GM18867 (cell line): ENCODE data around the gene EID2B.

ENCODE experiments used
- ATAC-seq: cut with Tn5 transposase; IDR thresholded peaks from one replicate; pipeline ENCODE4 v1.9.1; 2021; ENCODE audit warnings: mild to moderate bottlenecking, moderate library complexity; ENCODE audit not compliant: unreplicated experiment

The EID2B gene, protein sequence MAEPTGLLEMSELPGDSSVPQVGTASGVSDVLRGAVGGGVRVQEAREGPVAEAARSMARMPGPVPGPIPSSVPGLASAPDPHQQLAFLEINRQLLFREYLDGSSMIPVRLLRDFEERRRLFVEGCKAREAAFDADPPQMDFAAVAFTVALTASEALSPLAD

DNA sequence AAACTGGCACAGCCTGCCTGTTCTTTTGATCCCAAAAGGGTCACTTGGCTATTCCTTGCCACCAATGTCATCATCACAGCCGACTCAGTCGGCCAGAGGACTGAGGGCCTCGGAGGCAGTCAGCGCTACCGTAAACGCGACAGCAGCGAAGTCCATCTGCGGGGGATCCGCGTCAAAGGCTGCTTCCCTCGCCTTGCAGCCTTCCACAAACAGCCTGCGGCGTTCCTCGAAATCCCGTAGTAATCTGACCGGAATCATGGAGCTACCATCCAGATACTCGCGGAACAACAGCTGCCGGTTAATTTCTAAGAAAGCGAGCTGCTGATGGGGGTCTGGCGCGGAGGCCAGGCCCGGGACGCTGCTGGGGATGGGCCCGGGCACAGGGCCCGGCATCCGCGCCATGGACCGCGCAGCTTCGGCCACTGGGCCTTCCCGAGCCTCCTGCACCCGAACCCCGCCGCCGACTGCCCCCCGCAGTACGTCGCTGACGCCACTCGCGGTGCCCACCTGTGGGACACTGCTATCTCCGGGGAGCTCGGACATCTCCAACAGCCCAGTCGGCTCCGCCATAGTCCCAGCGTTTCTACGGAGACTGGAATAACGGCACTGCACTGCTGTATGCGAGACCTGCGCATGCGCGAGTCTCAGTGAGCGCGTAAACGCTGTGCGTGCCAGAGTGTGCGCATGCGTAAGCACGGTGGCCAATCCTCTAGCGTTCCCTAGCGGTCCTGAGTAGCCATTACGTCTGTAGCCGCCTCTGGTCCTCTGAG lies at the start of gene EID2B:
Gene EID2B (minus strand): TSS at position 620 of the 770 bp plus-strand sequence. CDS start 50 bp downstream, at position 570.
- peak; percentile 87 for ATAC-seq

DNA sequence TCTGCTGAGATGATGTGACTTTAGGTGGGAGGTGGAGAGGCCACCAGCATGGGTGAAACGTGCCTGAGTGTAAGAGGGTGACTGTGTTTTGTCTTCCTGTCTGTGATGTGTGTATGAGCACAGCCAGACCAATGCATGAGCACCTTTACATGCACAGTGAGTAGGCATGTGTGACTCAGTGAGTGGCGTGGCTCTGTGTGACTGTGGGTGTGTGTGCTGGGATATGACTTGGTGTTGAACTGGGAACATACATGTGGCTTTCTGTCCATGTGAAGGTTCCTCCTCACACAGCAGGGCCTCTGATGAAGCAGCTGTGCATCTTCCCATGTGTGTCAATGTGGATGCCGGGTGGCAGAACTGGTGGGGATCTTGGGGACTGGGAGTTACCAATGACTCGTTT lies 49.8 kb upstream of the EID2B start:
- ATAC-seq = no peak

DNA sequence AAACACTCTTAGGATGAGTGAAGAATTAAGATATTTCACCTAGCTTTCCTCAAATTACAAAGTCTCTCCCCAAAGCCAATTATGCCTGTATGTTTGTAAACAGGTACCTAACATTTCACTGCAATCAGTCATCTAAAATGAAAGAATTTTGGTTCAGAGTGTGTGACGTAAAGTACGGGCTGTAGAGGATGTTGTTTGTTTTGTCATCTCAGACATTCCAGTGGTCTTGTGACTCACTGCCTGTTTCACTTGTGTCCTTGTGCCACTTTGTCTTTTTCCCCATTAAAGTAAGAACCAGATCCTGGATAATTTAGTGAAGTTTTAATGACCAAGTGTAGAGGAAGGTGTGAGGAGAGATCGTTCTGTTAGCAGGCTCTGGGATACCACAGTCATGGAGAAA lies 36.0 kb upstream of the EID2B start:
- ATAC-seq = no peak

DNA sequence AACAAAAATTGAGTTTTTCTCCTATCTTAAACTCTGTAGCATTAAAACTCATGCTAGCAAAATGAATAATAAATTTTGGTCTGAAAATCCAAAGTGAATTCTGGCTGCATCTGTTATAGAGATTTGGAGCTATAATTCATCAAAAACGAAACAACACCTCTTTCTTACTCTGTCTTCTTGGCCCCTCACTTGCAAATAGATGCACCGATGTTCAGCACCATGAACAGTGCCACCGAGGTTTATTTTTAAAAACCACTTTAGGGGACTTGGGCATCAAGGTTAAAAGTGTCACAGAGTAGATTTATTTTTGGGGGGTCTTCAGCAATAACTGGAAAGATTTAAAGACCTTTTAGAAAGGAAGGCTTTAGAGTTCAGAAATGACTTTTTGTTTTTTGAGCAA lies 33.4 kb upstream of the EID2B start:
- ATAC-seq = no peak

DNA sequence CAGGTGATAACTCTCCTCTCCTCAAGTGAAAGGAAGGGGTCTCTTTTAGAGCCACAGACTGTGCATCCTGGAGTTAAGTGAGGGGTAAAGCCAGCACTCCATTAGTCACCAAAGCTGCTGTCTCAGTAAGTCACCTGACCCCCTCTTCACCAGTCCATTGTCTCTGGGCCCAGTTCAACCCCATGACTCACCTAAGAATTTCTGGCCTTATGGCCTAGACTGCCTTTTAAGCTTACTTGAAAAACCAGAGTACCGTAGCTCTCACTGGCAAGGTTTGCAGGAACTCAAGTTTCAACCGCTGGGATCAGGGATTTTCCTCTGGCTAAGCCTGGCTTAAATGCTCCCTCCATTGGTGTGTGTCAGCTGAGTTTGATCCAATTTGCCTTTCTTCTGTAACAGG lies 30.8 kb upstream of the EID2B start:
- no peak for ATAC-seq

DNA sequence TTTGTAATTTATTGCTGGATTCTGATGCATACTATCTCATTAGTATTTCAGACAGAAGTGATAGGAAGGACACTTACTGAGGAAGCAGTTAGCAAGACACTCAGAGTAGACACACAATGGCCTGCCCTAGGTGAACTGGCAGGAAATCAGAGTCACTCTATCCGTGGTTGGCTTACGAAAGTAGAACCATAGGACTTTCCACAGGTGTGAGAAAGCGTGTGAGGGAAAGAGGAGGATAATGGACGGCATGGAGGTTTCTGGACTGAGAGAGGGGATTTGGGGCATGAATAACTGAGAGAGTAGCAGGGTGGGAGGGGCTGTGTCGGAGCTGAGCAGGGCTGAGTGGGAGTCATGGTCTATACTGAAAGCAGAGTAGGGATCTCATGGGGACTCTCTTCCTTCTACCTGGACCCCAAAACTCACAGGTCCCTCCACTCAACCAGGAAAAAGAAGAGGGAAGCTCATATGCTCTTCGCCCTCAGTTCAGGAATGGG lies 26.0 kb upstream of the EID2B start:
- peak; percentile 30 for ATAC-seq

DNA sequence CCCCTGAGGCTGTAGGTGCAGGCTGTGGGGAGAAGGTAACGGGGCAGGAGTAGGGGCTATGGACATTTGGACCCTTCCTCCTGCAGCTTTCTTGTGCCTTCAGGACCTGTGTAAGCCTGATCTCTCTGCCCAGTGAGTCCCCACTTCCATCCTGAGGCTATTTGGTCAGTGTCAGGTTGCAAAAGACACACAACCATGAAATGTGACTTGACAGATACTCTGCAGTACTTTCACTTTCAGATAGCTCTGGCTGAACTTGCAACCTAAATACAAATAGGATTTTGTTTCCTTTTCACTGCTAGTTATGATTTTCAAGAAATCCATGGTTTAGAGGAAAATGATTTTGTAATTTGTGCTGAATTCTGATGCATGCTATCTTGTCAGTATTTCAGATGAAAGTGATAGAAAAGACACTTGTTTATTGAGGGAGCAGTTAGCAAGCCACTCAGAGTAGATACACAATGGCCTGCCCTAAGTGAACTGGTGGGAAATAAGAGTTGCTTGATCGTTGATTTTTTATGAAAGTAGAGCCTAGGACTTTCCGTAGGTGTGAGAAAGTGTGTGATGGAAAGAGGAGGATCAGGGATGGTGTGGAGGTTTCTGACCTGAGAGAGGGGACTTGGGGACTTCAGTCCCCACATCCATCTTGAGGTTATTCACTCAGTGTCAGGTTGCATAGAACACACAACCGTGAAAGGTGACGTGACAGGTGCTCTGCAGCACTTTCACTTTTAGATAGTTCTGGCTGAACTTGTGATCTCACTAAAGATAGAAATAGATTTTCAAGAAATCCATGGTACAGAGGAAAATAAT lies 25.4 kb upstream of the EID2B start:
- ATAC-seq = peak; percentile 62

DNA sequence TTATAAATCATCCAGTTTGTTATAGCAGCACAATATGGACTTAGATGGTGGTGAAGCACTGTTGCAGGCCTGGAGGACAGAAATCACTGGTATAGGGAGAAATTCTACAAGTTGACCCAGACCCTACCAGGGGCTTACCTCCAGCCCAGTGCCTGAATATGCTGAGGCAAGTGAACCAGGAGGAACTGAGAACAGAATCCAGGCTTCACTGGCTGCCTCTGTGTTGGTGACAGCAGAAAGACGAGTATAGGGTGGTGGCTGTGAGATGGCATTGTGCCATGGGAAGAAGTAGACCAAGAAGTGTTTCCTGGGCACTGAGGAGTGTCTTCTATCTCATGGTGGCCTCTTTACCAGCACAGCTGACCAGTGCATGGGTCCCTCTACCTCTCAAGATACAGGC lies 23.2 kb upstream of the EID2B start:
- no peak for ATAC-seq

DNA sequence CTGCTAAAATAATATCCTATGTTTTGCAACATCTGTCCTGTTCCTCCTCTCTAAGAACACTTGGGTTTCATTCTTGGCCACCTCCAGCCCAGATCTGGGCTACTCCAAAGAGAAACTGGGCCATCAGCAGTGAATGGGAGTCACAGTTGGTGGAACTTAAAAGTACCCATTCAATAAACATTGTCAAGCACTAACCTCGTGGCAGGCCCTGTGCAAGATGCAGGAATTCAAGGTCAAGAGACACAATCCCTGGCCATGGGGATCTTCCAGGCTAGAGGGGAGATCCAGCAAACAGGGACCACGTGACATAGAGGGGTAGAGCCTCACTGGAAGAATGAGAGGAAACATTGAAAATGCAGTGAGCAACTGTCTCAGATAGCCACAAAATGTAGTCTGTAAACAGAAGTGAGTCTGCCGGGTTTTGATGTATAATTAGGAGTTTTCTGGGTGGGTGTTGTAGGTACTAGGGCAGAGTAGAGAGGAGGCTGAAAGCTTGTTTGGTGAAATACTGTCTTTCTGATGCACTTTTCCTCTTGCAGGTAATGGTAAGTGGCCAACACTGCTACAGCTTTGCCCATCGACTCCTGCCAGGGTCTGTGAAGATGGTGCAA lies 22.2 kb upstream of the EID2B start:
- no peak for ATAC-seq

DNA sequence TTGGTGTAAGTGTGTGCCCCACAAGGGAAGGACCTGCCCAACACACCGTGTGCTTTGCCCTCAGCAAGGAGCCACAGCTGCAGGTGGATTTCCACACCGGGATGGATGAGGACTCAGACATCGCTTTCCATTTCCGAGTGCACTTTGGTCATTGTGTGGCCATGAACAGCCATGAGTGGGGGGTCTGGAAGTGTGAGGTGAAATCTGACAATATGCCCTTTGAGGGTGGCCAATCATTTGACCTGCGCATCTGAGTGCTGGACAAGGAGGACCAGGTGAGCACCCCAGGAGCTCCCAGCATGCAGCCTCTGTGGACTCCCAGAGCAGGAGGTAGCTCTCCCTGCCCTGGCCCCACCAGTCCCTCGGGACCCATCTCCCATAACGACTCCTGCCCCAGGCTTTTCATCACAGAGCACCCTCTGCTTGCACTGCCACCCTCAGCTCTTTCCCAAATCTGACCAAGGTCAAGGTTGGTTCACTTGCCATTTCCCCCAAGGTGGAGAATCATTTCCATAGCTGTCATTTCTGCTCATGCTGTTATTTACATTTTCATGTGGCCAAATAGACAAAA lies 20.5 kb upstream of the EID2B start:
- no peak for ATAC-seq

DNA sequence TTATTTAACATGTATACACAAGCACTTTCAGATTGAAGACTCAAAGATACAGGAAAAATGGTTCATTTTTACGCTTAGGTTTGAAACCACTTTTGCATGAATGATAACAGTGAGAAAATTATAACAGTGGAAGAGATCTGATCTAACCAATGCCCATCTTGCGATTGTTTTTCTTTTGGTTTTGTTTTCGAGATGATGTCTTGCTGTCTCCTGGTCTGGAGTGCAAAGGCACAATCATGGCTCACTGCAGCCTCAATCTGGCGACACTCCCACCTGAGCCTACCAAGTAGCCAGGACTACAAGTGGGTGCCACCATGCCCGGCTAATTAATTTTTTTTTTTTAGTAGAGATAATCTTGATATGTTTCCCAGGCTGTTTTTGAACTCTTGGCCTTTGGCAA lies 17.5 kb upstream of the EID2B start:
- no peak for ATAC-seq

DNA sequence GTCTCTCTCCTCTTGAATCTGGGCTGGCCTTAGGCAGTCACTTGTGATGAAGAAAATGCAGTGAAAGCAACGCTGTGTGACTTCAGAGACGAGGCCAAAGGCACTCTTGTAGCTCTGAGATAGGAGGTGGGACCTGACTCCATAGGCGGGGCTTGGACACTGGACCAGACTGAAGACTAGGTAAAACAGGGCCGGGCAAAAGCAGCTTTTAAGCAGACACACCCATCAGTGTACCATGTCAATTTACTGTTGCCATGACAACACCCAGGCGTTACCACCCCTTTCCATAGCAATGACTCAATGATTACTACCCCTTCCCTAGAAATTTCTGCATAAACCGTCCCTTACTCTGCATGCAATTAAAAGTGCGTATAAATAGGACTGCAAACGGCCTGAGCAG lies 13.9 kb upstream of the EID2B start:
- ATAC-seq = no peak

DNA sequence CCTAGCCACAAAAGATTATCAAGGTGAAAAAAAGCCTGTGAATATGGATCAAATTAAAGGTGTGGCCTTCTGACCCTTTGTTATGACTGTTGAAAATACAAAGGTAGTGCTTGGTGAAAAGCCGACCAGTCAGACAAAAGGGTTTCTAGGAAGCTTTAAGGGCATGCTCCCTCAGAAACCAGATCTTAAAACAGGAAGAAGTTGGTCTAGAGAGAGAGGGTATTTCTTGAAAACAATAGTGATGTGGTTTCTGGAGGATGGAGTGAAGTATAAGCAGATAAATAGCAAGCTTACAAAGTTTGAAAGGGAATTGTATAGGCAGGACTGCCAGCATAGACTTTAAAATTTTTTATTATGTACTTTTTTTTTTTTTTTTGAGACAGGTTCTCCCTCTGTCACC lies 12.3 kb upstream of the EID2B start:
- ATAC-seq = no peak

DNA sequence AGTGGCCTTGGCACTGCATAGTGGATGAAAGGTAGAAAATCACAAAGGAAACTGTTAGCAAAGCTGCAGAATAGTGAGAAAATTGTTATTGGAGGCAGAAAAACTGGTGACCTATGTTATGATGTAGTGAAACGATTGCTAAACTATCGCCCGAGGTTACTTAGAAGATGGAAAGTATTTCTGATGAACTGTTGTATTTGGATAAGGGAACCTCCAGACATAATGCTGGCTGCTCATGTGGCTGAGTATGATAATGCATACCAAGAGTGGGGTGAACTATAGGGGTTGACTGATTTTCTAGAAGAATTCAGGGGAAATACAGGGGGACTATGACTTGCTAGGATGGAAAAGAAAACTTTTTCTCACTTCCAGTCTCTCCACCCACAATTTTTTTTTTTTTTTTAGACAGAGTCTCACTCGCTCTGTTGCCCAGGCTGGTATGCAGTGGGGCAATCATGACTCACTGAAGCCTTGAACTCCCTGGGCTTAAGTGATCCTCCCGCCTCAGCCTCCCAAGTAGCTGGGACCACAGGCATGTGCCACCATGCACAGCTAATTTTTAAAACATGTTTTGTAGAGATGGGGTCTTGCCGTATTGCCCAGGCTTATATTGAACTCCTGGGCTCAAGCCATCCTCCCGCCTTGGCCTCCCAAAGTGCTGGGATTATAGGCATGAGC lies 11.7 kb upstream of the EID2B start:
- no peak for ATAC-seq

DNA sequence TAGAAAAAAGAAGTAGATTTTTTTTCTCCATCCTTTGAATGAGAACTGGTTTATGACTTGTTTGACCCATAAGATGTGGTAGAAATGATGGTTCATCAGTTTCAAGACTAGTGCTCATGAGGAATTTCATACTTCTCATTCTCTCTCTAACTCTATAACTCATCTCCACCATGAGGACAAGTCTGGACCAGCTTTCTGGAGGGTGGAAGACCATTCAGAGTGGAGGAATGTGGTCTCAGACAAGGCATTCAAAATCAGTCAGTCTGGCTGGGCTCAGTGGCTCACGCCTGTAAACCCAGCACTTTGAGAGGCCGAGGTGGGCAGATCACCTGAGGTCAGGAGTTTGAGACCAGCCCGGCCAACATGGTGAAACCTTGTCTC lies 10.8 kb upstream of the EID2B start:
- ATAC-seq = no peak

DNA sequence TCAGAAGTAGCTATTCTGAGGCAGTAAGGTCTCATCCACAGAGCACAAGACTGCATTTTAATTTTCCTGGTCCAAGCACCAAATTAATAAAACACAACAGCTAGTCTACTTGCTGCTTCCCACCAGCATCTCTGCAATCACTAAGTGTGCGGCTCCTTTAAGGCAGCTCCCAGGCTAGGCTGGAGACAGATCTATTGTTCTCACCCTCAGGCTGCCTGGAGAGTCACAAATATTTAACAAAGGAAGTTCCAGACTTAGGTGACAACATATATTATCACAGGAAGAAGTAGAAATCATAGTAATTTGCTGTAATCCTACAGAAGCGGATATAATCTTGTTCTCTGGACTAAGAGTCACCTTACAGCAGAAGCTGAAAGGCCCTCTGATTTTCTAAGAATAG lies 9.6 kb upstream of the EID2B start:
- ATAC-seq = no peak

DNA sequence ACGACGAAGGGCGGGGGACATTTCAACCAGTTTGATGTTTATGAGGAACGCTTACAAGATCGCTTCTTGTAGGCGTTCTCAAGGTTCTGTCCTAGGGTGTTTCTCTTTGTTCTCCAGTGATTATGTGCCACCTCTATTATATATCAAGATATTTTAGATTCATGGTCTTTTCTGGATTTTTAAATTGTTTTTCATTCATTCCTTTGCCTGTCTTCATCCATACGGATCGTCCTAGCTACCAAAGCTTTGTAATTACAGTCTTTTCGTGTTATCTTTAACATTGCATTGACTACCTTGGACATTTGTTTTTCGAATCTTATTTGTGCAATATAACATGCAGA lies 7.7 kb upstream of the EID2B start:
- ATAC-seq = no peak

DNA sequence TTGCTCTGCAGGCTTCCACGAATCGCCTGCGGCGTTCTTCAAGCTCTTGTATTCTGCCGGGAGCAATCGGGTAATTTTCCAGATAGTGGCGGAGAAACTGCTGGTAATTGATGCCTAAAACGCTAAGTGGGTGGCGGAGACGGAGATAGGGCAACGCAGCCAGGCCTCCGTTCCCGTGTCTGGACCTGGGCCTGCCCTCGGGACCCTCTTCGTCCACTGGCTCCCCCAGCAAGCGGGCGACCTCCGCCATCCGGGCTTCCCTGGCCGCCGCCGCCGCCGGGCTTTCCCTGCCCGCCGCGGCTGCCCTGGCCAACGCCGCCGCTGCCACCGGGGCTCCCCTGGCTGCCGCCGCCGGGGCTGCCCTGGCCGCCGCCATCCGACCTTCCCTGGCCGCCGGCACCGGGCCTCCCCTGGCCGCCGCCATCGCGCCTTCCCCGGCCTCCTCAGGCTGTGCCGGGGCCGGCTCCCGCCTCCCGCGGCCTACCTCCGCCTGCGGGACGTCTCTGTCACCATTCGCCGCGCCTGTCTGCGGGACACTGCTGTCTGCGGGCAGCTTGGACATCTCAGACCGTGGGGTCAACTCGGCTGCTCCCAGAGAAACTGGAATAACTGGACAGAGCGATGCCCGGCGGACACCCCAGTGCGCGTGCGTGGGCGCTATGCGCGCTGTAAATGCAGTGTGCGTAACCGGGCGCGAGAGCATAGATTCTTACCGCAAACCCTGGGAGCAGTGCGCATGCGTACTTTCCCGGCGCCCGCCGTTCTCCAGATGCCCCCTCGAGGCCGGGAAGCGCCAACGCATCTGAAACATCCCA lies 7.1 kb upstream of the EID2B start, which contains the start of gene EID2:
Gene EID2 (minus strand): TSS at position 644 of the 815 bp plus-strand sequence. CDS start 82 bp downstream, at position 562.
- peak; percentile 82 for ATAC-seq

DNA sequence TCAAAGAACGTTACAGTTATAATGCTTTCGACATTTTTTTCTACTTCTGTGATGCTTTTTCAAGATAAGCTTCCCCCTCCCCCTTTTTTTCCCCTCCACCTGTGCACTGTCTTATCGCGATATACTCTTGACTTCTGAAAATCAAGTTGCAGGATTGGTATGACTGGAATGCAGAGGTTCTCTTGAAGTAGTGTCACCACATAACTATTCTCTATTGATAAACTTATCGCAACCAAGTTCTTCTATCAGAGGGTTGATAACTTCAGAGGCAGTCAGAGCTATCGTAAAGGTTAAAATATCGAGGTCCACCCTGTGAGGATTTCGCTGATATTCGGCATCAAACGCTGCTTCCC lies 6.5 kb upstream of the EID2B start:
- no peak for ATAC-seq

DNA sequence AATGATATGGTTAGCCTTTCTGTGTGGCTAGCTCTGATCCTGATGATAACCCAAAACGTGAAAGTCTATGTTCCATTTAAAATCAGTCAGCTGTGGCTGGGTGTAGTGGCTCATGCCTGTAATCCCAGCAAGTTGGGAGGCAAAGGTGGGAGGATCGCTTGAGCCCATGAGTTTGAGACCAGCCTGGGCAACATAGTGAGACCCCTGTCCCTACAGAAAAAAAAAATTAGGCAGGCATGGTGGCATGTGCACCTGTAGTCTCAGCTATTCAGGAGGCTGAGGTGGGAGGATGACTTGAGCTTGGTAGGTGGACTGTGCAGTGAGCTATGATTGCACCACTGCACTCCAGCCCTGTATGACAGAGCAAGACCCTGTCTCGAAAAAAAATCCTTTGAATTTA lies 1.1 kb upstream of the EID2B start:
- no peak for ATAC-seq
